Gastrocnemius medialis (tissue), 4 donors: ENCODE measurements around the gene AWAT2. TPM values are rescaled to one million over a fixed set of nuclear protein-coding genes. Genes with fewer than 3 reads are reported as not detected.

Experiments
- ATAC-seq, 2 donors: fragments of 150-250 bp; one replicate each; pipeline ENCODE4 v1.9.1; 2016
- DNase-seq, 2 donors: peaks; one replicate each; pipeline ENCODE4 v3.0.0-alpha.2; 2019
- H3K27ac ChIP-seq, 4 donors: fragments of 200-600 bp; sonication (generic); 1 replicate in 1 of 4; 2 replicates in 3 of 4; pipeline ENCODE4 v1.5.1; 2016 to 2018; ENCODE audit warnings: mild to moderate bottlenecking in 2 of 4, moderate library complexity in 1 of 4
- H3K27me3 ChIP-seq, 3 donors: fragments of 200-600 bp; sonication (generic) in 2 of 3; 1 replicate in 1 of 3; 2 replicates in 2 of 3; pipeline versions ENCODE4 v1.5.1 to v1.6.0; 2016 to 2019; ENCODE audit warnings: mild to moderate bottlenecking in 1 of 3, moderate library complexity in 1 of 3
- H3K36me3 ChIP-seq, 2 donors: fragments of 200-600 bp; sonication (generic) in 1 of 2; one replicate each; pipeline ENCODE4 v1.5.1; 2017 to 2018
- H3K4me1 ChIP-seq, 2 donors: fragments of 200-600 bp; sonication (generic) in 1 of 2; one replicate each; pipeline ENCODE4 v1.5.1; 2016 to 2017; ENCODE audit warnings: mild to moderate bottlenecking in 2 of 2
- H3K4me3 ChIP-seq, 4 donors: fragments of 200-600 bp; sonication (generic) in 3 of 4; 1 replicate in 1 of 4; 2 replicates in 3 of 4; pipeline ENCODE4 v1.5.1; 2016 to 2019; ENCODE audit warnings: mild to moderate bottlenecking in 2 of 4
- H3K9me3 ChIP-seq, 3 donors: fragments of 200-600 bp; sonication (generic) in 2 of 3; 1 replicate in 1 of 3; 2 replicates in 2 of 3; pipeline ENCODE4 v1.5.1; 2016 to 2019
- CTCF ChIP-seq, 5 experiments: fragments of 450-650 bp in 3 of 5; fragments of 200-600 bp in 2 of 5; sonication (generic) in 2 of 5; IDR thresholded peaks in 4 of 5; conservative IDR thresholded peaks in 1 of 5; 1 replicate in 4 of 5; 2 replicates in 1 of 5; pipeline ENCODE4 v1.5.1; 2016 to 2019; ENCODE audit warnings: antibody characterized with exemption in 5 of 5, mild to moderate bottlenecking in 3 of 5, moderate library complexity in 3 of 5
- POLR2A ChIP-seq, 2 donors: fragments of 450-650 bp; IDR thresholded peaks; one replicate each; pipeline ENCODE4 v1.6.1; 2017; ENCODE audit warnings: antibody characterized with exemption in 2 of 2, mild to moderate bottlenecking in 2 of 2, moderate library complexity in 2 of 2
- in situ Hi-C, 4 donors: fragments of 200-750 bp; cut with MboI; loops; one replicate each; pipeline versions ENCODE4 v1.15.0 to v1.8.0; 2017; ENCODE audit warnings: low sequenced_read_pairs in 4 of 4
- intact Hi-C: fragments of 100-400 bp; cut with DNase I; formaldehyde crosslinking; loops from one replicate; pipeline ENCODE4 v1.15.1; 2023; ENCODE audit warnings: low total_unique reads
- microRNA-seq, 2 donors: library from miRNA; unstranded; fragments of <30 nt; microRNA quantifications; one replicate each; pipeline ENCODE4, GENCODE V29; 2016; ENCODE audit warnings: borderline replicate concordance in 2 of 2
- total RNA-seq, 4 donors: library from RNA; depleted of rRNA; stranded (reverse); fragments of >200 nt; gene quantifications; one replicate each; pipeline versions ENCODE4 v1.1.0 to v1.2.3, GENCODE V29; 2016

The AWAT2 gene
- total RNA-seq, 4 donors from 2014 or later, result not detected

- intact Hi-C loops, result no loop called here
- in situ Hi-C loops, result no loop called here
Observed at GRCh38 chrX:69996113-69996468, 53.6 kb downstream of the AWAT2 start.

GRCh38 chrX:69995362-69996112, 54.2 kb downstream of the AWAT2 start:
- intact Hi-C loops (no loop called here), in situ Hi-C loops (no loop called here)
- Histone ChIP-seq H3K36me3 (no peaks in the 10 kb centered on the region), H3K27ac (no peak overlapping the region), H3K27me3 (no peaks in the 10 kb centered on the region), H3K4me3 (no peak overlapping the region), H3K9me3 (no peaks in the 10 kb centered on the region), H3K4me1 (peaks cover 0 to 4% of the 10 kb centered on the region in 2 donors)
- DNase-seq (no peak), ATAC-seq (no peak)
- TF ChIP-seq CTCF (IDR thresholded peaks at IDR 0.05 in 4 of 5, conservative IDR thresholded peaks at IDR 0.05 in 1 of 5) (no peak), POLR2A (IDR thresholded peaks at IDR 0.05) (no peak)

More at GRCh38 chrX:69996113-69996468, 53.6 kb downstream of the AWAT2 start:
- Histone ChIP-seq H3K9me3 (no peaks in the 10 kb centered on the region), H3K27me3 (no peaks in the 10 kb centered on the region), H3K4me1 (peaks cover 0 to 4% of the 10 kb centered on the region in 2 donors), H3K27ac (no peak overlapping the region), H3K4me3 (no peak overlapping the region), H3K36me3 (no peaks in the 10 kb centered on the region)
- ATAC-seq (no peak), DNase-seq (no peak)
- TF ChIP-seq POLR2A (IDR thresholded peaks at IDR 0.05) (no peak), CTCF (IDR thresholded peaks at IDR 0.05 in 4 of 5, conservative IDR thresholded peaks at IDR 0.05 in 1 of 5) (no peak)

GRCh38 chrX:69993494-69993893, 56.2 kb downstream of the AWAT2 start:
- no peak for ATAC-seq
- Histone ChIP-seq H3K4me3 (no peak overlapping the region), H3K36me3 (no peaks in the 10 kb centered on the region), H3K27me3 (no peaks in the 10 kb centered on the region), H3K9me3 (no peaks in the 10 kb centered on the region), H3K4me1 (peaks cover 0 to 4% of the 10 kb centered on the region in 2 donors), H3K27ac (no peak overlapping the region)
- no peak for DNase-seq
- intact Hi-C loops, result no loop called here
- TF ChIP-seq CTCF (IDR thresholded peaks at IDR 0.05 in 4 of 5, conservative IDR thresholded peaks at IDR 0.05 in 1 of 5) (no peak), POLR2A (IDR thresholded peaks at IDR 0.05) (no peak)
- in situ Hi-C loops, result no loop called here

GRCh38 chrX:69991685-69992084, 58.1 kb downstream of the AWAT2 start:
- H3K27me3 ChIP-seq, result no peaks in the 10 kb centered on the region
- no peaks in the 10 kb centered on the region for H3K9me3 ChIP-seq
- peaks cover 0 to 4% of the 10 kb centered on the region in 2 donors for H3K4me1 ChIP-seq
- intact Hi-C loops (no loop called here), in situ Hi-C loops (no loop called here)
- TF ChIP-seq POLR2A (IDR thresholded peaks at IDR 0.05), result no peak
- TF ChIP-seq CTCF (IDR thresholded peaks at IDR 0.05 in 4 of 5, conservative IDR thresholded peaks at IDR 0.05 in 1 of 5), result no peak
- no peak overlapping the region for H3K4me3 ChIP-seq
- no peak for DNase-seq
- ATAC-seq, result no peak
- H3K36me3 ChIP-seq, result no peaks in the 10 kb centered on the region
- H3K27ac ChIP-seq, result no peak overlapping the region

Small RNAs within 50 kb of the gene (microRNA-seq; reads per million reads assigned to microRNA genes)
- 5.1 to 10.6 reads per million in 2 donors for gene MIR676

Other genes starting within 250 kb of the AWAT2 start
- not detected for gene OTUD6A, start 12.5 kb upstream of the AWAT2 start, total RNA-seq
- 100 to 1,000 TPM in 1 of 4 donors, 10 to 100 TPM in 3; 68.7 to 109 (median 75.1) TPM for gene IGBP1, start 83.5 kb upstream of the AWAT2 start, total RNA-seq
- not detected for gene DGAT2L6, start 127.5 kb upstream of the AWAT2 start, total RNA-seq
- gene AWAT1, start 184.7 kb upstream of the AWAT2 start, total RNA-seq, result not detected
- gene P2RY4, start 210.3 kb upstream of the AWAT2 start, total RNA-seq, result not detected
- gene ARR3, start 218.4 kb upstream of the AWAT2 start, total RNA-seq, result not detected
- not detected for gene RAB41, start 232.2 kb upstream of the AWAT2 start, total RNA-seq
- 10 to 100 TPM; 12.8 to 22.3 (median 21.8) TPM for gene PDZD11, start 240.0 kb upstream of the AWAT2 start, total RNA-seq
- gene KIF4A, start 240.2 kb upstream of the AWAT2 start, total RNA-seq, result under 1 TPM in 2 of 4 donors, not detected in 2; 0.07 to 0.09 TPM